Stimulated activated CD4-positive, alpha-beta T cell treated with anti-CD3 and anti-CD28 coated beads, TNF-alpha, amount 100 ng/mL, for 4 hours (primary cell): ENCODE results near the gene TLR7.

Experiments
- DNase-seq, 3 experiments: peaks; one replicate each; pipeline ENCODE4 v3.0.0-alpha.2; 2020; ENCODE audit warnings: low read depth in 3 of 3

Gene TLR7

GRCh38 chrX:12930150-12930549, 63.3 kb downstream of the TLR7 start:
- DNase-seq: no peak

GRCh38 chrX:12932244-12932643, 65.4 kb downstream of the TLR7 start:
- DNase-seq: no peak

- DNase-seq: no peak
These were observed 68.0 kb downstream of the TLR7 start for GRCh38 chrX:12934850-12935249.

GRCh38 chrX:12936947-12937346, 70.1 kb downstream of the TLR7 start:
- DNase-seq: no peak
